Eye (tissue), 1 donor: ENCODE data around the gene LRSAM1.

Experiments
- DNase-seq: peaks from one replicate; pipeline ENCODE4 v3.0.0-alpha.2; 2015

Gene LRSAM1

GRCh38 chr9:127450830-127451607 is at the start of gene LRSAM1, which contains the start of gene RPL12:
TSS of gene LRSAM1 (plus strand) at chr9:127451510. CDS start at chr9:127454528, 3,018 bp downstream.
TSS of gene RPL12 (minus strand) at chr9:127451406. CDS start at chr9:127451317, 89 bp downstream.
- peak; percentile 100 for DNase-seq

DNA sequence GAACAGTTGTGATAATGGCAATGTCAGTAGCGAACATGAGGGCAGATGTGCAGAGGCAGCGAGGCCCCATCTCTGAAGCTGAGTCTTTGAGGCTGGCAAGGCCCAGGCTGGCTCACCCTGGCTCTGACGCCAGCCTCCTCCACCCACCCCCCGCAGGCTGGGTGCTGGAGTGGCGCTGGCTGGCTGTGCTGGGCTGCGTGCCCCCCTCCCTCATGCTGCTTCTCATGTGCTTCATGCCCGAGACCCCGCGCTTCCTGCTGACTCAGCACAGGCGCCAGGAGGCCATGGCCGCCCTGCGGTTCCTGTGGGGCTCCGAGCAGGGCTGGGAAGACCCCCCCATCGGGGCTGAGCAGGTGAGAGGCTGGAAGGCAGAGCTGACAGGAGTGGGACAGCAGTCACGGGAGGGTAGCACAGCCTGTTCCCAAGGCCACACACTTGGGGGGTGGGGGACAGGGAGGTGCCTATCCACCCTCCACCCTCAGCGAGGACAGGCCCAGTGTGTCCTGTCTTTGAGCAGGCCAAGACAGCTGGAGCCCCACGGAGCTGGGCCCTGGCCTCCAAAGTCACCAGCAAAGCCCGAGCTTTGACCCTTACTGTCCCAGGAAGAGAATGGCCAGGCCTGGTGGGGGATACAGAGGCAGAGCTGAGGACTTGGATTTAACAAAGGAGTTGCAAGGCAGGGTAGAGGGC is 48.8 kb upstream of the LRSAM1 start:
- no peak for DNase-seq

GRCh38 chr9:127403507-127404192 is 47.7 kb upstream of the LRSAM1 start:
- no peak for DNase-seq

DNA sequence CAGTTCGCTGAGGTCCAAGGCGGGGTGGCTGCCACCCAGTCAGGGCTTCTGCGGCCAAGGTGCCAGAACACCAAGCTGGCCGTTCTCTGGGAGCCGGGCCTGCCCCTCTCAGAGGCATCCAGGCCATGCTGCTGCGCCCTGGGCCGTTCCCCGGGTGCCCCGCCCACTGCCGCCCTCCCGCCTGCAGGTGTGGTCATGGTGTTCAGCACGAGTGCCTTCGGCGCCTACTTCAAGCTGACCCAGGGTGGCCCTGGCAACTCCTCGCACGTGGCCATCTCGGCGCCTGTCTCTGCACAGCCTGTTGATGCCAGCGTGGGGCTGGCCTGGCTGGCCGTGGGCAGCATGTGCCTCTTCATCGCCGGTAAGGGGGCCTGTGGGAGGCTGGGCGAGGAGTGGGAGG is 46.7 kb upstream of the LRSAM1 start:
- DNase-seq: no peak

- no peak for DNase-seq
Observed at GRCh38 chr9:127405344-127406125, 45.8 kb upstream of the LRSAM1 start.

GRCh38 chr9:127406799-127407491 is 44.4 kb upstream of the LRSAM1 start:
- no peak for DNase-seq

DNA sequence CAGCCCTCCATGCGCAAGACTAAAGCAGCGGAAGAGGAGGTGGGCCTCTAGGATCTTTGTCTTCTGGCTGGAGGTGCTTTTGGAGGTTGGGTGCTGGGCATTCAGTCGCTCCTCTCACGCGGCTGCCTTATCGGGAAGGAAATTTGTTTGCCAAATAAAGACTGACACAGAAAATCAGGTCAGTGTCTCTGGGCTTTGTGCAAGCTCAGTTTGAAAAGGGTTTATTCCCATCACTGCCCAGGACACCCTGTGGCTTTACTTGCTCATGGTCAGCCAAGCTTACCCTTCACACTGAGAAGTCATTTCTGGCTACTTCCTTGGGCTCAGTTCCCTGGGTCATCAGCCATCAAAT is 43.8 kb upstream of the LRSAM1 start:
- DNase-seq: peak; percentile 64

GRCh38 chr9:127411122-127411521 is 40.2 kb upstream of the LRSAM1 start:
- no peak for DNase-seq

DNA sequence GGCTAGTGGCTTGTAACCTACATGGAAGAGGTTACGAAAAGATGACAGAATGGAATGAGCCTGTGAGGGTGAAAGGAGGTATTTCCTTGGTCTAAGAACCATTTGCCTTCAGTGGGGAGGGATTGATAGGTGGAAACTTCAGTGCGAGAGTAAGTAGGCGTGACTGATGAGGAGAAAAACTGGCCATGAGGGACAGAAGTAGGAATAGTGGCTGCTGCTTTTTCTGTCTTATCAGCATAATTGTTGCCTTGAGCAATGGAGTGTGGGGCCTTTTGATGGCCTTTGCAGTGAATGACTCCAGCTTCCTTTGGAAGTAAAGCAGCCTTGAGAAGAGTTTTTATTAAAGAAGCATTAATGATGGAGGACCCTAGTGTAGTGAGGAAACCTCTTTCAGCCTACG is 36.2 kb upstream of the LRSAM1 start:
- DNase-seq: no peak

GRCh38 chr9:127415657-127416056 is 35.7 kb upstream of the LRSAM1 start:
- no peak for DNase-seq

- DNase-seq: no peak
Observed at GRCh38 chr9:127417131-127418036, 33.9 kb upstream of the LRSAM1 start.

GRCh38 chr9:127418037-127418471 is 33.3 kb upstream of the LRSAM1 start:
- DNase-seq: no peak

GRCh38 chr9:127419348-127419747 is 32.0 kb upstream of the LRSAM1 start:
- no peak for DNase-seq

- DNase-seq: no peak
Observed at GRCh38 chr9:127421057-127421456, 30.3 kb upstream of the LRSAM1 start.

DNA sequence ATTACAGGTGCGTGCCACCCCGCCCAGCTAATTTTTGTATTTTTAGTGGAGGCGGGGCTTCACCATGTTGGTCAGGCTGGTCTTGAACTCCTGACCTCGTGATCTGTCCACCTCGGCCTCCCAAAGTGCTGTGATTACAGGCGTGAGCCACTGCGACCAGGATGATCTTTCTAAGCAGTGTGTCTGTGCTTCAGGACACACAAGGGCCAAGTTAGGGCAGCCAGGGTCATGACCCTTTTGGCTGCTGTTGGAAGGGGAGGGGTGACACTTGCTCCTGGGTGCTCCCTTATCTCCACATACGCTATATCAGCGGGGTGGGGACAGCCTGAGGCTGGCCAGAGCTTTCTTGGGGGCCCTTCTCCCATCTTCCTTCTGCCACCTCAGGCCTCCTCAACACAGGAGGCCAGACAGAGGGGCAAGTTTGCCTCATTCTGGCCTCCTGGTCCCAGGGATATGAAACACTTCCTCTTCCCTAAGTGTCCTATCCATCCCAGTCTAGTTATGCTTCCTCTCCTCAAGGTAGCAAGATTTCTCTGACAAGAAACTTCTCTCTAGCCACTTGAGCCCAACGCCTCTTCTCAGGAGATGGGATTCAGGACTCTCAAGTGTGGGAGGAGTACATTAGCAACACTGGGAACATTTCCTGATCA is 29.1 kb upstream of the LRSAM1 start:
- DNase-seq: no peak

DNA sequence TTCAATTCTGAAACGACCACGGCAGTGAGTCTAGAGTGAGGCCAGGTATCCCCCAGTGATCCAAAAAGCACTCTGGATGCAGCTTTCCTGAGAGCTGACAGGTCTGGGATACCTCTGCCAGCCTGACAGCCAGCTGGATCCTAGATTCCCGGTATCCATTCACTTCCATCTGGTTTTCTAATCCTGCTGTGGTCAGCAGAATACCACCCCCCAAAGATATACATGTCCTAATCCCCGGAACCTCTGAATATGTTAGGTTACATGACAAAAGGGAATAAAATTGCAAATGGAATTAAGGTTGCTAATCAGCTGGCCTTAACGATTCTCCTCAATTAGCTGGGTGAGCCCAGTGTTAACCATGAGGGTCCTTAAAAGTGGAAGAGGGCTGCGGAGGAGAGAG is 28.5 kb upstream of the LRSAM1 start:
- no peak for DNase-seq

DNA sequence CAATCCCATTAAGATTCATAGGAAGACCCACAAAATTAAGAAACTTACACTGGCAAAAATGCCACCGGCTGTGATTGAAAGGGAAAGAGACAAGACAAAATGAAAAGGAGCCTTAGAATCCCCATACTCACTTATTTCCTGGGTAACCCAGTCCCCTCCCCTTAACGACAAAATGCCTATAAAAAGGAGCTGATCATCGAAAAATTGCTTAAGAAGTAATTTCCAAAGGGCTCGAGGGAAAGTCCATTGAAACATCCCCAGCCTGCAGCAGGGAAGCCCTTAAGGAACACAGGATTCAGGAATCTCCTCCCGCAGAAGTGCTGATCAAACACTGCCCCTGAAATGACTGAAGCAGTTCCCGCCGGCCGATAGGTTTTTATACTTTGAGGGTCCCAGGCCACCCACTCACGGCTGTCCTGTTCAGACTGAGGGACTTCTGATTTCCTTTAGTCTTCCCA is 27.8 kb upstream of the LRSAM1 start:
- no peak for DNase-seq

DNA sequence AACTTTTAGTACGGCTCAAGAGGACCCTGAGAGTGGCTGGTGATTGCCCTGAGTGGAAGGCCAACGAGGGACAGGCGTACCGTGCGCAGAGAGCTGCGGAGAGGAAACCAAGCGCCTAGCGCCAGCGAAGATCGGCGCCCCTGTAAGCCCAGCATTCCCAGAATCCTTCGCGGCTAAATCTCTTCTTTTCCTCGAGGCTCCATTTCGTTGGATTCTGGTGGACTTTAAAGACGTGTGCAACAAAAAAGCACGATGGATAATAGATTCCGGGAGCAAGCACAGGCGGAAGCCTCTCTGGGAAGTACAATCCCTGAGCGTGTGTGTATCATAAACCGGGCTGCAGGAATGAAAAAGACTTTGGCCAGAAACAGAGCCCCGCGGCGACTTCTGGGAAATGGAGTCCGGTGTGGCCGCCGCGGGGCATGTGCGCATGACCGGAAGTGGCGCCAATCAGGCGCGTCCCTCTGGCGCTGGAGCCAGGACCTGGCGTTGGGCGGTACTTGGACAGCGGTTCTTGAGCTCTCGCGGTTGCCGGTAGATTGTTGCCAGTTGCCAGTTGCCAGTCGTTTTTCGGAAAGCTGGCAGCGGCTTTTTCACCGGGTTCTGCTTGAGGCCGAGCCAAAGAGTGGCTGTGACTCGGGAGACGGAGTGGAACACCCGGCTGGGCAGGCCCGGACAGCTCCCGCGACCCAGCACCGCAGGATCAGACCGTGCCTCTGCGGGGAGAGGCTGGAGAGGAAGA is 27.2 kb upstream of the LRSAM1 start, which contains the start of gene ZNF79:
Gene ZNF79 (plus strand): TSS at position 449 of the 742 bp plus-strand sequence. CDS start 406 bp downstream, outside the sequence.
- DNase-seq: peak; percentile 98

- no peak for DNase-seq
Observed at GRCh38 chr9:127424676-127424999, 26.7 kb upstream of the LRSAM1 start.

- DNase-seq: no peak
Observed at GRCh38 chr9:127426756-127427155, 24.6 kb upstream of the LRSAM1 start.
